ENCODE results near the gene RAB31. TPM values are rescaled to one million over a fixed set of nuclear protein-coding genes. Genes with fewer than 3 reads are reported as not detected.

Gene RAB31
- total RNA-seq, 1 donor from 2014 or later, result 31.2 TPM

GRCh38 chr18:9756933-9757470 lies 48.9 kb downstream of the RAB31 start:
- no peak for DNase-seq (ENCODE audit: low read depth)
- no peak overlapping the region for H3K4me3 ChIP-seq (ENCODE audit: low read depth, low read length)
- no peak for TF ChIP-seq CTCF (conservative IDR thresholded peaks at IDR 0.05; ENCODE audit: low read depth, low read length)

GRCh38 chr18:9757827-9758621 lies 49.9 kb downstream of the RAB31 start:
- no peak for DNase-seq (ENCODE audit: low read depth)
- no peak overlapping the region for H3K4me3 ChIP-seq (ENCODE audit: low read depth, low read length)
- no peak for TF ChIP-seq CTCF (conservative IDR thresholded peaks at IDR 0.05; ENCODE audit: low read depth, low read length)

GRCh38 chr18:9758624-9759075 lies 50.5 kb downstream of the RAB31 start:
- TF ChIP-seq CTCF (conservative IDR thresholded peaks at IDR 0.05; ENCODE audit: low read depth, low read length), result no peak
- H3K4me3 ChIP-seq (ENCODE audit: low read depth, low read length), result no peak overlapping the region
- DNase-seq (ENCODE audit: low read depth), result no peak

GRCh38 chr18:9760641-9761040 lies 52.5 kb downstream of the RAB31 start:
- no peak for DNase-seq (ENCODE audit: low read depth)
- no peak overlapping the region for H3K4me3 ChIP-seq (ENCODE audit: low read depth, low read length)
- TF ChIP-seq CTCF (conservative IDR thresholded peaks at IDR 0.05; ENCODE audit: low read depth, low read length), result no peak

- TF ChIP-seq CTCF (conservative IDR thresholded peaks at IDR 0.05; ENCODE audit: low read depth, low read length), result no peak
- no peak overlapping the region for H3K4me3 ChIP-seq (ENCODE audit: low read depth, low read length)
- DNase-seq (ENCODE audit: low read depth), result no peak
These were observed 54.4 kb downstream of the RAB31 start for GRCh38 chr18:9762526-9762925.

- no peak overlapping the region for H3K4me3 ChIP-seq (ENCODE audit: low read depth, low read length)
- no peak for TF ChIP-seq CTCF (conservative IDR thresholded peaks at IDR 0.05; ENCODE audit: low read depth, low read length)
- no peak for DNase-seq (ENCODE audit: low read depth)
These were observed 55.1 kb downstream of the RAB31 start for GRCh38 chr18:9763157-9763556.

Data from epithelial cell of proximal tubule (primary cell).